ENCODE data around the gene NUDT7.

Gene NUDT7

DNA sequence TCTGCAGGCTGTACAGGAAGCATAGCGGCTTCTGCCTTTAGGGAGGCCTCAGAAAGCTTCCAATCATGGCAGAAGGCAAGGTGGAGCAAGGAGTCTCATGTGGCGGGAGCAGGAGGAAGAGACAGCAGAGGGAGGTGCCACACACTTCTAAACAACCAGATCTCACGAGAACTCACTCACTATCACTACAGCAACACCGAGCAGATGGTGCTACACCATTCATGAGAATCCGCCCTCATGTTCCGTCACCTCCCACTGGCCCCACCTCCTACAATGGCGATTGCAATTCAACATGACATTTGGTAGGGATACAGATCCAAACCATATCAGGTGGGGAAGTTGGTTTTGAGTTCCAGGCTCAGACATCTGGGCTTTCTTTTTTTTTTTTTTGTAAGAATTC lies 31.9 kb upstream of the NUDT7 start:
- in situ Hi-C loops (cut with MboI; ENCODE audit: low pct_unique_long_range_greater_than_20kb, low sequenced_read_pairs, unreplicated experiment), result no loop called here
- DNase-seq (ENCODE audit: low spot score), result no peak
- no peak for TF ChIP-seq CTCF (IDR thresholded peaks at IDR 0.05; ENCODE audit: extremely low read depth, insufficient read depth, missing control alignments)

DNA sequence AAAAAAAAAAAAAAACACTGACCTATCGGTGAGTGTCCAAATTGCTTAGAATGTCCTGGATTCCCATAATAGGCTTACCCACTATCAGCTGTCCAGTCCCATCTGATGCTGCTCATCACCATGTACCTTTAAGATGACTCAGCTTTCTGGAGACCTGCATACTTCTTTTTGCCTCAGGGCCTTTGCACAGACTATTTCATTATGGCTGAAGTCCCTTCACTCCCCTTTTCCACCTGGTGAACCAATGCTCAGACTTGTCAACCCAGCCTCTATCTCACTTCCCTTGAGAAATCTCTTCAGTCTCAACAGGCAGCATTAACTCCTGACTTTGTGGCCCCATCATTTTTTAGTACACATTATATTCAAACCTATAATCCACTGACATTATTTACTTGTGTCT lies 29.7 kb upstream of the NUDT7 start:
- in situ Hi-C loops (cut with MboI; ENCODE audit: low pct_unique_long_range_greater_than_20kb, low sequenced_read_pairs, unreplicated experiment), result no loop called here
- no peak for DNase-seq (ENCODE audit: low spot score)
- TF ChIP-seq CTCF (IDR thresholded peaks at IDR 0.05; ENCODE audit: extremely low read depth, insufficient read depth, missing control alignments), result no peak

- in situ Hi-C loops (cut with MboI; ENCODE audit: low pct_unique_long_range_greater_than_20kb, low sequenced_read_pairs, unreplicated experiment), result no loop called here
- no peak for TF ChIP-seq CTCF (IDR thresholded peaks at IDR 0.05; ENCODE audit: extremely low read depth, insufficient read depth, missing control alignments)
- DNase-seq (ENCODE audit: low spot score), result no peak
These were observed 26.2 kb upstream of the NUDT7 start for GRCh38 chr16:77696149-77696548.

- no peak for TF ChIP-seq CTCF (IDR thresholded peaks at IDR 0.05; ENCODE audit: extremely low read depth, insufficient read depth, missing control alignments)
- in situ Hi-C loops (cut with MboI; ENCODE audit: low pct_unique_long_range_greater_than_20kb, low sequenced_read_pairs, unreplicated experiment), result no loop called here
- DNase-seq (ENCODE audit: low spot score), result no peak
These were observed 21.5 kb upstream of the NUDT7 start for GRCh38 chr16:77700846-77701245.

GRCh38 chr16:77705351-77705750 lies 17.0 kb upstream of the NUDT7 start:
- no peak for TF ChIP-seq CTCF (IDR thresholded peaks at IDR 0.05; ENCODE audit: extremely low read depth, insufficient read depth, missing control alignments)
- DNase-seq (ENCODE audit: low spot score), result no peak
- in situ Hi-C loops (cut with MboI; ENCODE audit: low pct_unique_long_range_greater_than_20kb, low sequenced_read_pairs, unreplicated experiment), result no loop called here

DNA sequence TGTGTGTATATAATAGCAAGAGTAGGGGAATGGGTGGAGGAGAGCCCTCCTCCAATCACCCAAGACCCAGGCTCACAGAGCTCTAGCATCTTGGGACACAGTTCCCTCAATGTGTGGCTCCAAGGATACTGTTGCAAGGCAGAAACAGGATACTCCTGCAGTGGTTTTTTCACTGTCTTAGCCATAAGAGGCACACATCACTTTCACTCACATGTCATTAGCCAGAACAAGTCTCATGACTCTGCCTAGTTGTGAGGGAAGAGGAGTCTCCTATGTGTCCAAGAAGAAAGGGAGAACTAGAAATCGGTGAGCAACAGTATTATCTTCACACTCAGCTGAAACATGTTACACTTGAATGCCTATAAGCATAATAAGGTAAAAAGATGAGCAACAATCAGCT lies 11.1 kb upstream of the NUDT7 start:
- no peak for TF ChIP-seq CTCF (IDR thresholded peaks at IDR 0.05; ENCODE audit: extremely low read depth, insufficient read depth, missing control alignments)
- in situ Hi-C loops (cut with MboI; ENCODE audit: low pct_unique_long_range_greater_than_20kb, low sequenced_read_pairs, unreplicated experiment), result no loop called here
- DNase-seq (ENCODE audit: low spot score), result no peak

- in situ Hi-C loops (cut with MboI; ENCODE audit: low pct_unique_long_range_greater_than_20kb, low sequenced_read_pairs, unreplicated experiment), result no loop called here
- DNase-seq (ENCODE audit: low spot score), result no peak
- TF ChIP-seq CTCF (IDR thresholded peaks at IDR 0.05; ENCODE audit: extremely low read depth, insufficient read depth, missing control alignments), result no peak
These were observed 10.5 kb upstream of the NUDT7 start for GRCh38 chr16:77711775-77712174.
